GDM1 (cell line): ENCODE results near the gene PPP5C.

Experiments used
- DNase-seq: peaks from one replicate; lab custom pipeline; 2025; lab: John Stamatoyannopoulos, UW

Gene PPP5C

GRCh38 chr19:46337487-46337886, 9.4 kb upstream of the PPP5C start:
- no peak for DNase-seq

GRCh38 chr19:46339446-46339845, 7.4 kb upstream of the PPP5C start:
- DNase-seq, result no peak

GRCh38 chr19:46340051-46340659, 6.7 kb upstream of the PPP5C start:
- no peak for DNase-seq

GRCh38 chr19:46341937-46342336, 5.0 kb upstream of the PPP5C start:
- DNase-seq, result no peak

- DNase-seq, result no peak
These were observed 2.5 kb upstream of the PPP5C start for GRCh38 chr19:46344363-46344762.

GRCh38 chr19:46345157-46345556, 1.7 kb upstream of the PPP5C start:
- DNase-seq, result no peak

GRCh38 chr19:46347572-46347883, 641 bp downstream of the PPP5C start:
- no peak for DNase-seq

- no peak for DNase-seq
These were observed 1.1 kb downstream of the PPP5C start for GRCh38 chr19:46347985-46348384.

- no peak for DNase-seq
These were observed 2.6 kb downstream of the PPP5C start for GRCh38 chr19:46349311-46349993.

- no peak for DNase-seq
These were observed 3.3 kb downstream of the PPP5C start for GRCh38 chr19:46350029-46350757.

GRCh38 chr19:46350758-46351159, 3.9 kb downstream of the PPP5C start:
- peak; percentile 51 for DNase-seq

- DNase-seq, result no peak
These were observed 4.6 kb downstream of the PPP5C start for GRCh38 chr19:46351241-46352041.

GRCh38 chr19:46353730-46354528, 7.0 kb downstream of the PPP5C start:
- DNase-seq, result no peak

- DNase-seq, result no peak
These were observed 8.6 kb downstream of the PPP5C start for GRCh38 chr19:46355234-46356148.

- no peak for DNase-seq
These were observed 9.5 kb downstream of the PPP5C start for GRCh38 chr19:46356149-46357055.

- no peak for DNase-seq
These were observed 11.1 kb downstream of the PPP5C start for GRCh38 chr19:46357846-46358583.

GRCh38 chr19:46361915-46362314, 15.0 kb downstream of the PPP5C start:
- no peak for DNase-seq

GRCh38 chr19:46364359-46364758, 17.5 kb downstream of the PPP5C start:
- no peak for DNase-seq

- DNase-seq, result no peak
These were observed 18.7 kb downstream of the PPP5C start for GRCh38 chr19:46365561-46365960.
